Hematopoietic multipotent progenitor cell treated with erythropoietin and hydrocortisone succinate and interleukin-3 and kit ligand, for 4 days (in vitro differentiated cells): ENCODE results near the gene DFFB.

Source experiments
- DNase-seq: peaks from one replicate; pipeline ENCODE4 v3.0.0-alpha.2; 2015

The DFFB gene

DNA sequence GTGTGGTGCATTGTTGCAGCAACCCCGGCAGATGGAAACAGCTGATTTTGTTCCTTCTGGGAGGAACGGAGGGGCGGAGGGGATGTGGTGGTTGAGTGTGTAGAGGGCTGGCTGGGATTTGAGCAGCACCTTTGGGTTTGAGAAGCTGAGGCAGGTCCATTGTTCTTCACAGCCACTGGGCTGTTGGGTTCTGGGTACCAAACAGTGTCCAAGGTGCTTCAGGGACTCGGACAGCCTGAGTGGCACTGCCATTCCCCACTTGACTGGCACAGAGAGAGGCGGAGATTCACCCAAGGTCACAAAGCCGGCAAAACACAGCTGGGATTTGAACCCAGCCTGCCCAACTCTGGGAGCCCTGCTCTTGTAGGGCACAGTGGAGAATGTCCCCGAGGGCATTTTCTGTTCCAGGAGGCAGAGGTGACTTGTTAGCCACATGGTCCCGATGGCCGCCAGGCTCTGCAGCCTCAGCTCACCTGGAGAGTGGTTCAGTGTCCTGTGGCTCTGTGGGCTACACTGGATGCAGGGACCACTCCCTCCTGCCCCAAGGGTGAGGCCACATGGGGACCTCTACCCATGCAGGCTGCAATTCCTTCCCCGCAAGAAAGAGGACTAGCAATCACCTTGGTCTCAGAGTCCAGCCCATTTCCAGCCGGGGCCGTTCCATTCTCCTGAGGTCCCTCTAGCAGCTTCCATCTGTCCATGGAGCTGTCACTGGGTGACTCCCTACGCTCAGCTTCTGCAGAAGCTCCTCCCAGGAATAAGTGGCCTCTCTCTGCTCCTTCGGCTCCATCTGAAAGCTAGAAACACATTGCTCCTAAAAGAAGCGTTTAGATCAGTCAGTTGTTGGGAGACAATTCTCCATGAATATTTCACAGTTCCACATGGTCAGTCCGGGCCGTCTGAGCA is 74.0 kb downstream of the DFFB start:
- no peak for DNase-seq

DNA sequence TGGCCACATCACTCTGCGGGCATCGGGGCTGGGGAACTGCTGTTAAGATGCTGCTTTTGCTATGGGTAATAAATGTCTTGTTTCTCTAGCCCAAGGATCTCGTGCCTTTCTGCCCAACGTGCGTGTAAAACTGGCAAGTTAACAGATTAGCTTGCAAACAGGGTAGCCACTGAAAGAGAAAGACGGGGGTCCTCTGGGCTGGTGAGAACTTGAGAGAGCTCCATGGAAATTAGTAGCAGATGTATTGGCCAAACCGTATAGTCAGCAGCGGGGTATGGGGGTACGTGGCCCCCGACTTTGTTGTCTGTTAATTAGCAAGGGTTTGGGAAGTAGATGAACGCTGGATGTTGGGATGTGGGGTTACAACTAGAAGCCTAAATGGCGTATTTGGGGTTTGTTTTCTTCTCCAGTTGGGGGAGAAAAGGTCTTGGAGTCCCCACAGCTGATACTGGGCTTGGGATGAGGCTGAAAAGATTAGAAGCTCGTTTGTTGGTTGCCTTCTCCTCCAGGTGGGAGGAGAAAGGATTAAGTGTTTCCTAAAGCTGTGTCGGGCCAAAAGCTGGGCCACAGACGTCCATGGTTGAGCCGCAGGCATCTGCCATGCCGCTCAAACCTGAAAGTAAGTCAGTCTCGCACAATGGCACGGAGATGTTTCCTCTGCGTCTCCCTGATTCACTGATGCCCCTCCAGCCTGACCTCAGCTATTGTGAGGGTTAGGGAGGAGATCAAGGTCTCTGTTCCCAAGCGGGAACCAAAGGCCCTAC is 75.1 kb downstream of the DFFB start:
- DNase-seq = no peak
